GM19025 (cell line): ENCODE data around the gene SPACA7.

Experiments
- ATAC-seq: cut with Tn5 transposase; IDR thresholded peaks from one replicate; pipeline ENCODE4 v1.9.1; 2021; ENCODE audit warnings: mild to moderate bottlenecking, low read depth, moderate library complexity; ENCODE audit not compliant: unreplicated experiment

Gene SPACA7

GRCh38 chr13:112462408-112462807 is 86.3 kb downstream of the SPACA7 start:
- ATAC-seq = no peak

GRCh38 chr13:112464720-112465119 is 88.6 kb downstream of the SPACA7 start:
- no peak for ATAC-seq

DNA sequence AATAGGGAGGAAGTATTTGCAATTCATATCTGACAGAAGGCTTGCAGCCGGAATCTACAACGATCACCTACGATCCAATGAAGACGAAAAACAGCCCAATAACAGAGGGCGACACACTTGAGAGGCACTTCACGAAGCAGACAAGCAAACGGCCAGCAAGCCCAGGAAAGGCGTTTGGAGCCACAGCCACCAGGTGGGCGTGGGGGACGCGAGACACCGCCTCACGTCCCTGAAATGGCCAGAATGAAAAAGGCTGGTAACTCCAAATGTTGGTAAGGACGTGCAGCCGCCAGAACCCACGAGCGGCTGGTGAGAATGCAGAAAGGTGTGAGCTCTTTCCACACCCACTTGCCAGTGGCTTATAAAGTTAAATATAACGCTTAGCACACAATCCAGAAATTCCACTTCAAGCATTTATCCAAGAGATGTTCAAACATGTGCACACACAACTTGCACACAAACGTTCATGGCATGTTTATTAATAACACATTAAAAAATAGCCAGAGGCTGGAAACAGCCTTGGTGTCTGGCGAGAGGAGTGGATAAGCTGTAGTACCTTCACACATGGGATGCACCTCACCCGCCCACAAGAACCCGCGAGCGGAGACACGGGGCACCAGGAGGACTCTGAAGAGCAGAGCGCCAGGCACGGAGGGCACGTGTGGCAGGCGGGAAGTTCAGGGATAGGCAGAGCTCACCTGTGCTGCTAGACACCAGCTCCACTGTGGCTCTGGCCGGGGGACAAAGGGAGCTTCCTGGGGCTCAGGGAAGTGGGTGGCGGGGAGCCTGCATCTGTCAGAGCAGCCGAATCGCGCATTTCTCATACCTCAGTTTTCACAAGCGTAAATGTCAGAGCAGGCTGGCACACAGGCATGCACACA is 89.3 kb downstream of the SPACA7 start:
- no peak for ATAC-seq

DNA sequence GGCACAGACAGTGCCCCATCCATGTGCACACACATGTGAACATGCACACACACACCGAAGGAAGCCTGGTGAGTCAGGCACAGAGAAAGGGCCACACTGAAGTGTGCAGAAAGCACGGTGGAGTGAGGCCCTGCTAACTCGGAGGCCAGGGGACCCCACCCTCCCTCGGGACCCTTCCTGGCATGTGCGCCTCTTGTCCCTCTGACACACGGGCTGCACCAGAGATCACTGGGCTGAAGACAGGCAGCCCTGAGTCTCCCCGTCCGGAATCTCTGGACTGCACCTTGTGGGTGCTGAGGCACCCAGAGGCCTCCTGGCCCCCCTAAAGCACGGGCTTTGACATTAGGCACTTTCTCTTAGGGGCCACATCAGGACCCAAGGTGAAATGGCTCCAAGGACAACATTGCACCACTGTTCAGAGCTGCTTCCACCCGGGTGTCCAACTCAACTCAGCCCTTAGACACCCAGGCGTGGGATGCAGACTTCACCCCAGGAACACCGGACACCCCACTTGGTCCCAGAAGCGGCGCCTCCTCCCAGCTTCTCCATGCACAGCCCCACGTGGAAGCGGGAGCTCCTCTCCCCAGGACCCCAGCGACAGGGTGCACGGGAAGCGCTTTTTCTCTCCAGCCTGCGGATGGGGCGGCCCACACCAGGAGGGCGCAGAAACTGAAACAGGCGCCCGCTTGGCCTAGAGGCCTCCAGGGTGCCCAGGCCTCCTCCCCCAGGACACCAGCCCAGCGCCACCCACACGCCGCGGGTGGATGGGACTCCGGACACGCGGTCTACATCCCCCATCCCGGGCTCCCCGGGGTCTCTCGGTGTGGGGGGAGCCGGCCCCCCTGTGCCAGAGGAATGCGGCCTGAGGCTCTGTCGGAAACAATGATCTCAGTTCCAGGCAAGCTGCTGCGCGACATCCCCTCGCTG is 90.2 kb downstream of the SPACA7 start:
- ATAC-seq = no peak

DNA sequence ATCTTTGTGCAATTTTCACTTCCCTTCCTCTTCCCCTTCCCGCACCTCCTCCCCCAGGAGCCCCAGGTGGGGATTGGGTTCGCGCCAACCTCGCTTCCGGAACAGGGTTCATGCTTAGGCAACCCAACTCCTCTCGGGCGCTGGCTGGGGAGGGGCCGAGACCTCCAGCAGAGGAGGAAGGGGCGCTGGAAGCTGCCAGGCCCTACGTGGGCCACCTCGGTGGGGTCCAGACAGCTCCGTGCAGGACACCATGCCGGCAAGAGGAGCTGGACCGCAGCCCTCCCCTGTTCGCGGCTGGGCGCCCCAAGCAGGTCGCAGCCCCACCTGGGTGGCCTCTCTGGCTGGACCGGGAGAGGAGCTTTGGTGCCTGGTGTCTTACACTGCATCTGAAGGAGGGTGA is 91.1 kb downstream of the SPACA7 start:
- ATAC-seq = no peak

DNA sequence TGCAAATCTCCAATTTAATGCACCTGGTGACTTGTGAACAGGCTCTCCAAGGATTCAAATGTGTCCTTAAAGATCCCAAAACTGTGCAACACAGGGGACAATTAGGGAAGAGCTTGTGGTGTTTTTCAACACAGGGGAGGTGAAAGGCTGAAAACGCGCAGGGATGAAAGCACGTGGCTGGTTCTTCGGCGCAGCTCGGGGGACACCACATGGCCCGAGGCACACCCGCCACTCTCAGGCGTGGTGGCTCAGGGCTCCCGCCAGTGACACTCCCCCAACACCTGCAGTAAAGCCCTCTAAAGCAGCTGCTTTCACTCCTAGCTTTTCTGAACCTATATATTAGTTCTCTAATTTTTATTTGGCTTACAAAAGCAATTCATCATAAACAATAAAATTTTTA is 91.9 kb downstream of the SPACA7 start:
- no peak for ATAC-seq

GRCh38 chr13:112469071-112469745 is 93.1 kb downstream of the SPACA7 start:
- no peak for ATAC-seq

- ATAC-seq = no peak
Measured at GRCh38 chr13:112473818-112474217, 97.7 kb downstream of the SPACA7 start.

- ATAC-seq = no peak
Measured at GRCh38 chr13:112474869-112475268, 98.7 kb downstream of the SPACA7 start.

GRCh38 chr13:112475889-112476288 is 99.7 kb downstream of the SPACA7 start:
- no peak for ATAC-seq

- no peak for ATAC-seq
Measured at GRCh38 chr13:112477070-112477619, 101.0 kb downstream of the SPACA7 start.

GRCh38 chr13:112479389-112479788 is 103.2 kb downstream of the SPACA7 start:
- no peak for ATAC-seq

GRCh38 chr13:112481458-112481857 is 105.3 kb downstream of the SPACA7 start:
- ATAC-seq = no peak

- no peak for ATAC-seq
Measured at GRCh38 chr13:112483299-112483698, 107.1 kb downstream of the SPACA7 start.
